ENCODE measurements around the gene FCN3. TPM values are rescaled to one million over a fixed set of nuclear protein-coding genes. Genes with fewer than 3 reads are reported as not detected.
A peak's percentile ranks its signal among the peaks of the same experiment; 100 is the strongest.

Gene FCN3
- total RNA-seq, 1 experiment from 2014 or later: 0.22 TPM

- Mint-ChIP-seq H3K36me3 (ENCODE audit: insufficient read depth in 1 of 3, low read depth in 3 of 3) (peaks cover 25 to 42% (median 41%) of the 10 kb centered on the region in 3 experiments; a peak in 6 of 7 replicates), H3K4me3 (peak overlapping the region in 1 of 2 experiments; percentile 33; a peak in 2 of 5 replicates), H3K27ac (peak overlapping the region; percentile 61 to 90 (median 87)), H3K27me3 (ENCODE audit: low read depth) (no peaks in the 10 kb centered on the region), H3K4me1 (peaks cover 17 to 22% of the 10 kb centered on the region in 2 experiments), H3K9me3 (no peaks in the 10 kb centered on the region)
- no peak overlapping the region for H4K8ac ChIP-seq (replicated peaks; ENCODE audit: insufficient read length, low read depth, low read length)
- 0 out of 2 replicates have a peak, but pooled peaks cover 2% of the 10 kb centered on the region for H3K4me1 ChIP-seq (ENCODE audit: insufficient read depth, low read length)
- no peaks in the 10 kb centered on the region for H4K20me1 ChIP-seq (ENCODE audit: control insufficient read depth, insufficient read depth, insufficient read length)
- H2BK12ac ChIP-seq (ENCODE audit: insufficient read length, low read depth, low read length): no peak overlapping the region
- no peaks in the 10 kb centered on the region for H3K27me3 ChIP-seq (ENCODE audit: insufficient read depth, low read length)
- no peak overlapping the region for H4K5ac ChIP-seq (ENCODE audit: insufficient read length, low read depth, low read length)
- H3K18ac ChIP-seq (ENCODE audit: insufficient read length, low read depth, low read length): no peak overlapping the region
- no peak overlapping the region for H2BK120ac ChIP-seq (ENCODE audit: low read depth, low read length, poor library complexity, severe bottlenecking)
- no peak overlapping the region for H2BK20ac ChIP-seq (ENCODE audit: low read depth, low read length, poor library complexity, severe bottlenecking)
- H3K4me2 ChIP-seq (ENCODE audit: insufficient read depth, insufficient read length, low read length): peak overlapping the region; percentile 17
- no peak overlapping the region for H3K14ac ChIP-seq (ENCODE audit: insufficient read depth, low read length)
- TF ChIP-seq CTCF (conservative IDR thresholded peaks at IDR 0.05): no peak
- no peak for DNase-seq
- H3K79me1 ChIP-seq (ENCODE audit: insufficient read depth, low read depth, low read length, poor library complexity, severe bottlenecking): no peaks in the 10 kb centered on the region
- H3T11ph ChIP-seq (ENCODE audit: low read length): no peak overlapping the region
- WGBS (ENCODE audit: extremely low coverage, insufficient read length, low lambda C conversion rate): 100% methylated on average over 1 of the region's 14 CpGs
- no peak overlapping the region for H3K56ac ChIP-seq (ENCODE audit: insufficient read length, low read depth, low read length)
- no peak overlapping the region for H4K91ac ChIP-seq (ENCODE audit: insufficient read length, low read depth, low read length)
- H3K23ac ChIP-seq (ENCODE audit: insufficient read length, low read depth, low read length): no peak overlapping the region
- H3K4ac ChIP-seq (ENCODE audit: low read depth, low read length): no peak overlapping the region
- no peaks in the 10 kb centered on the region for H3K9me3 ChIP-seq (ENCODE audit: control insufficient read depth, low read depth, low read length)
- H3K23me2 ChIP-seq (ENCODE audit: insufficient read length, low read depth, low read length, poor library complexity, severe bottlenecking): no peaks in the 10 kb centered on the region
- no peaks in the 10 kb centered on the region for H3K79me2 ChIP-seq (ENCODE audit: insufficient read depth, low read length)
- H2AFZ ChIP-seq (ENCODE audit: low read length): no peak overlapping the region
- H3K9ac ChIP-seq (ENCODE audit: extremely low read depth, insufficient read length, low read length): no peak overlapping the region
- H3K27ac ChIP-seq (ENCODE audit: insufficient read length, low read depth, low read length): no peak overlapping the region
- no peak overlapping the region for H2BK15ac ChIP-seq (ENCODE audit: low read depth, low read length)
- H2BK5ac ChIP-seq (ENCODE audit: insufficient read length, low read length): no peak overlapping the region
- no peak overlapping the region for H2AK5ac ChIP-seq (ENCODE audit: insufficient read length, low read length)
Measured at GRCh38 chr1:27418326-27419185, 43.9 kb upstream of the FCN3 start.

Measured in H9 (cell line).